ENCODE measurements around the gene KCNMA1.
"Not testable (repeated sequence)": the region's sequence is repeated elsewhere in the genome, so short reads cannot be mapped to it uniquely, and the experiment has no call there.

Gene KCNMA1

DNA sequence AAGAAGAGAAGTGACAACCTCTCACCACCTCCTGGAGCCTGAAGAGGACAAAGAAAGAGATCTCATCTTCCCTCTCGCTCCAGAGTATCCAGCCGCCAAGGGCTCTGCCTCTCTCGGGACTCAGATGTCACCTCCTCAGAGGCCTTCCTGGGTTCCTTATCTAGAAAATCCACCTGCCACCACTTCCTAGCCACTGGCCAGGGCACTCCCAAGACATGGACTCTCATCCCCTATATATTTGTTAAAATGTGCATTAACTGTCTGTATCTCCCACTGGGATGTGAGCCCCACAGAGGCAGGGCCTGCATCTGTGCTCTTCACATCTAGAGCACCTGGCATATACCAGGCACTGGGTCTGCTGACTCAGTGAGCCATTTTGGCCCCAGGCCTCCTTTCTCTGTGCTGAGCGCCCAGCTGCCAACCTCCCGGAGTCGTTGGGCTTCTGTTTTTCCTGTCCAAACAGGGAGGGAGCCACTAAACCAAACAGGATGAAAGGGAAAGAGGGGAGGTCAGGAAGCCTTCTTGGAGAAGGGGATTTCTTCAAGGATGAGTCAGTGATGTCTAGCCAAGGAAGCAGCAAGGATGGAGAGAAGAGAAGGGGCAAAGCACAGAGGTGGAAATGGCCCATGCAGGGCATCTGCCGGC is 58.9 kb downstream of the KCNMA1 start:
- DNase-seq, result no peak

DNA sequence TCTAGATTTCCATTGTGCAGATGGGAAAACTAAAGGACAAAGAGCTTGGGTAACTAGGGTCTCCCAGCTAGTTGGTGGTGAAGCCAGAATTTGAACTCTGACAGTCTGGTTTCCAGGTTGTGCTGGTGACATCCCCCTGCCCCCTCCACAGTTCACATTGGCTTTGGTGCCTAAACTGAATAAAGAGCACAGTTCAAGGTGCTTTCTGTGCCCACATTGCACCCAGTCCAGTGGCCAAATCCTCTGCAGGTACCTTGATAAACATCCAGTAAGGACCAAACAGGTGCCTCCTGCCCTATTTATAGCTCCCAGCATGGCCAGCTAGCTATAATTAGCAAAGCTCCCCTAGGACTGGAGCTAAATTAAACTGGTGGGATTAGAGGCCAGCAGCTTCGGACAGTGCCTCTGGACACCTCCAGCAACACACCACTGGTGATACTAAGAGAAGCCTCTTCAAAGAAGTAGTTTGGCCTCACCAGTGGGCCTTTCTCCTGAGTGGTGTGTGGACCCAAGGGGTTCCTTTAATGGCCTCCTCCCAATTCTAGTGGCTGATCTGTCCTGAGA is 59.9 kb downstream of the KCNMA1 start:
- DNase-seq, result no peak

DNA sequence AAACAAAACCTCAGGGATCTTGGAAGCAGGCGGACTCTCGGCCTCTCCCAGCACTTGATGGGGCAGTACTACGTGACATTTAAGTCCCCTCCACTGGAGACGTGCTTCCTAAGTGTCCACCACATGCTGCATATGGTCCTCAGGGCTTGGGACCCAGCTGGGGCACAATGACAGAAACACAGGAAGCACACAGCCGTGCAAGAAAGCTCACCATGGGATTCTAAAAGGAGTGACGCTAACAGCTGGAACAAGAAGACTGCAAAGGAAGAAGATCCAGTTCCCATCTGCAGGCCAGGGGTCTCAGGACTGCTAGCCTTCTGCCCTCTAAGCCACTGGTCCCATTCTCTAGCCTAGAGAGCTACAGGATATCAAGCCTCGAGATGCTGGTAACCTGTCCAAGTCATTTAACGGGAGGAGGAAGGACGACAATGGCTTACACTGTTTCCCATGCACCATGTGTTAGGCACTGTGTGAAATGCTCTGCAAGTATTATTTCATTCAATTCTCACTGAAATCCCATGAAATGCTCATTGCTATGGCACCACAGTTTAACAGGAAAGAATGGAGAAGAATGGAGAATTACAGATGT is 61.1 kb downstream of the KCNMA1 start:
- no peak for DNase-seq

DNA sequence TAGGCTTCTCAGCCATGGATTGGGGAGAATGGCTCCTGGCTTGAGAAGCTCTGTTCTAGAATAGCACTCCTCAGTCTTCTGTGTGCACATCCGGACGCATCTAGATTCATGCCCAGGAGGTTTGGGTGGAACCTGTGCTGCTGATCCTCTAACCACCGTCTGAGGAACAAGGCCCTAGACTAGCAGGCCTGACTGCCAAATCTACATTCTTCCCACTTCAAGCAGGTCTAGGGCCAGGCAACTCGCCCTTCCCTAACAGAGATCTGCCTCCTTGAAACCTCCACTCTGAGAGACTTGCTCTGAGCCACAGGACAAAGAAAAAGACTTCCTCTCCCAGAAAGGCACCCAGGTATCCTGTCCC is 61.6 kb downstream of the KCNMA1 start:
- no peak for DNase-seq

DNA sequence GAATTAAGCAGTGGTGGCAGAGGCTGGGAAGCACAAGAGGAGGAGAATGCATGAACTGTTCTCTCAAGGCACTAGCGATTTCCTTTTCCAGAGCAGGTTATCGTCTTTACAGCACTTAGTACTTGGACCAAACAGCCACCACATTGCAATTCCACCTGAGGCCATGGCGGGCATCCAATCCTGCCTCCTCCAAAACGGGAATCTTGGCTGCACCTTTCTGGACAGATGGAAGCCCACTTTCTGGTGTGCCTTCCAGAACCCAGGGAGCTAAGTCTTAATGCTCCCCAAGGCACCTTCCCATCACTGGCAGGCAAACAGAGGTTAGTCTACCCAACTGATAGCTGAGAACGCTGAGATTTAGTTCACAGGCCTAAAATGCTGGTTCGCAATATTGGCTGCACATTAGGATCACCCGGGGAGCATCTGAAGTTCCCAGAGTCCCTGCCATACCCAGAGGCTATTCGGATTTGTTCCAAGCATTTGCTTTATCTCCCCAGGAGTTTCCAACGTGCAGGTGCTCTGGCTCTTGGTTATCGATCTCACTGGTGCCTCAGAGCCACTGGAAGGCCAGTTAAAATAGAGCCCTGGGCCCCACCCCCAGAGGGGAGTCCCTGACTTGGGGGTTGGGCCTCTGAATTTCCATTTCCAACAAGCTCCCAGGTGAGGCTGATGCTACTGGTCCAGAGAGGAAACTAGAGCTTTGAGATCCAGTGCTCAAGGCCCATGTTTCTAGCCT is 62.2 kb downstream of the KCNMA1 start:
- DNase-seq, result no peak

DNA sequence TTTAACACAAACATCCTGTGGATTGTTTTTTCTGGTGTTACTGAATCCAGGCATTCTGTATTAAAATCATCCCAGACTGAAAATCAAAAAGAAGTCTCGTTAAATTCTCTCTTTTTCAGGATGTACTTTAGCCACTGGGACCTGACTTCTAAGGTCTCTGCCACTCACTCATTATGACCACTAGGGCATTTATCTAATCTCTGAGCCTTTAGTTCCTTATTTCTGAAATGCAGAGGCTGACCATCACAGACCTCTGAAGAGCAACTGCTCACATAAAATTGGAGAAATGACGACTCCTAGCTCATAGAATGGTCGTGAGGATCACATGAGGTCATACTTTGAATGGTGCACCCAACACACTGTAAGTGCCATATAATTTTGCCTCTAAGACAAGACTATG is 63.2 kb downstream of the KCNMA1 start:
- peak; percentile 25 for DNase-seq

DNA sequence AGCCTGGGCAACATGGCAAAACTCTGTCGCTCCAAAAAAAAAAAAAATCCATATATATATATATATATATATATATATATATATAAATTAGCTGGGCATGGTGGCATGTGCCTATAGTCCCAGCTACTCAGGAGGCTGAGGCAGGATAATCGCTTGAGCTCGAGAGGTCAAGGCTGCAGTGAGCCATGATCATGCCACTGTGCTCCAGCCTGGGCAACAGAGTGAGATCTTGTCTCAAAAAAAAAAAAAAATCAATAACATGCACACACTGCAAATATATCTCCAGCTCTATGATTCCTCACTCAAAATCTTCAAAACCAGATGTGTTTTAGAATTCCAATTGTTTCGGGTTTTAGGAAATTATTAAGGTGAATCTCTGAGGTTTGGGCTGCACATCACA is 65.1 kb downstream of the KCNMA1 start:
- DNase-seq, result not testable (repeated sequence)

DNA sequence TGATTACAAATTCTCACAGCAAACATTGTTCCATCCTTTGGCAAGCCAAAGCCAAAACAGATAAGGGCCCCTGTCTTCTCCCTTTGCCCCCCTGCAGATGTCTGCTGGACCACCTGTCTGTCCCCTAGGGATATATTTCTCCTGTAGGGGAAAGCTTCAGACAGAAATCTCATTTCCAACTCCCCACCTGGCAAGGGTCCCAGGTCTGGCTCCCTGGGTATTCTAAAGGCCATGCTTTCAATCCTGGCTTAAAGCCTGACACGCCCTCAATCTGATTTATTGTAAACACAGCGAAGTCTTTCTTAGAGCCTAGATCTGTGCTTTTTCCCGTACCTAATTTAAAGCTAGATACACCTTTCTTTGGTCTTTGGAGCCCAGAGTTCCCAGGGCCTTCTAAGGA is 66.1 kb downstream of the KCNMA1 start:
- no peak for DNase-seq

DNA sequence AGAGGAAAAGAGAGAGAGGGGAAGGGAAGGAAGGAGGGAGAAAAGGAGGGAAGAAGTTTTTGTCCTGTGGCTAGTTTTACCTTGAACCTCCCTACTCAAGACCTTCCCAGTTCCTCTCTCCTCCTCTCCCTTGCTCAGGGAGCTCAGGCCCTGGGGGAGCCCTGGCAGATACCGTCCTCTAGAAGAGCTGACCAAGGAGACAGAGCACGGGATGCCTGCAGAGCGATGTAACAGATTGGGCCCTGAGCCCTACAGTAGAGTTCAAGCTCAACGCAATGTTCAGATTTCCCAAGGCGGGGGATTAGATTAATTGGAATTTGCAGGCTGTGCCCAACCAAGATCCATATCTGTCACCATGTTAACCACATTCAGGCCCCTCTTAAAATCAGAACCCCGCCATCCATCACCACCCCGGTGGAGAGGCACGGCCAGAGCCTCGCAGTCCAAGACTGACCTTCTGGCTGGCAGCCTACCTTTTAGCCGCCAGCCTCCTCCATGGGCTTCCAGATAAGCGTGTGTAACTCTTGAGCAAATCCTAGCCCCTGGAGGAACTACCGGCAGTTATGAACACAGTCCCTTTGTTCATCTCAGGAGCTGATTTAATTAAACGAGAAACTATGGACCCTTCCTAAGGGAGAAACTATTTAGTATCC is 70.6 kb downstream of the KCNMA1 start:
- DNase-seq, result no peak

DNA sequence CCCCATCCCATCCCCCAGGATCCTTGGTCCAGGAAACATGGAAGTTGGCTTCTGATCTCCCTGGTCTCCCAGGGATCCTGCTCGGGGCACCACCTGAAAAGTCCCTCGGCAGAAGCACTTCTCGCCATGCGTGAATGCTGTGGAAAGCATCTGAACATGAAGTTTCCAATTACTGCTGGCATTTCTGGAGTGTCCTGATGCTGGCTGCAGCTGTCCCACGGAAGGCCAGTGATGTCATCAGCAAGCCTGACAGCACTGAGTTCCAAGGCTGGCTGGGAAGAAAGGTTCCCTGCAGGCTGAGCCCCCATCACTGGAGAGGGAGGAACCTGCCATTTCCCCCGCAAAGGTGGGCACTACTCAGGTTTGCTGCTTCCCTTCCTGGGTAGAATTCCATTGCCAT is 71.4 kb downstream of the KCNMA1 start:
- no peak for DNase-seq

DNA sequence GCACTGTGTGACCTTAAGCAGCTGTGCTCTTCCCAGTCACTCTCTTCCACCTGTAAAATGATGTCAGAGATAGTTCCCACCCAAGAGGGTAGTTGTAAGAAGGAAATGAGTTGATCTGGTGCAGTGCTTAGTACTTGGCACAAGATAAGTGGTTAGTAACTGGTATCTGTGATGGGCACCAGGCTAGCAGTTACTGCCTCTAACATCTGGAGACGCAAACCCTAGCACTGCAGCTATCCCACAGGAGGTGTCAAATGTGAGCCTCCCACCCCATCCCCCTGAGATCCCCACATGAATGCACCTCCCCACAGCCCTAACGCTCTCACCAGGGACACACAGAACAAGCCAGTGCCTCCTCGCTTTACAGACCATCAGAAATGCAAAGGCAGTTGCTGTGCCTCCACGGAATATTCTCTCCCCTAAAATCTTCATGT is 72.0 kb downstream of the KCNMA1 start:
- DNase-seq, result no peak

DNA sequence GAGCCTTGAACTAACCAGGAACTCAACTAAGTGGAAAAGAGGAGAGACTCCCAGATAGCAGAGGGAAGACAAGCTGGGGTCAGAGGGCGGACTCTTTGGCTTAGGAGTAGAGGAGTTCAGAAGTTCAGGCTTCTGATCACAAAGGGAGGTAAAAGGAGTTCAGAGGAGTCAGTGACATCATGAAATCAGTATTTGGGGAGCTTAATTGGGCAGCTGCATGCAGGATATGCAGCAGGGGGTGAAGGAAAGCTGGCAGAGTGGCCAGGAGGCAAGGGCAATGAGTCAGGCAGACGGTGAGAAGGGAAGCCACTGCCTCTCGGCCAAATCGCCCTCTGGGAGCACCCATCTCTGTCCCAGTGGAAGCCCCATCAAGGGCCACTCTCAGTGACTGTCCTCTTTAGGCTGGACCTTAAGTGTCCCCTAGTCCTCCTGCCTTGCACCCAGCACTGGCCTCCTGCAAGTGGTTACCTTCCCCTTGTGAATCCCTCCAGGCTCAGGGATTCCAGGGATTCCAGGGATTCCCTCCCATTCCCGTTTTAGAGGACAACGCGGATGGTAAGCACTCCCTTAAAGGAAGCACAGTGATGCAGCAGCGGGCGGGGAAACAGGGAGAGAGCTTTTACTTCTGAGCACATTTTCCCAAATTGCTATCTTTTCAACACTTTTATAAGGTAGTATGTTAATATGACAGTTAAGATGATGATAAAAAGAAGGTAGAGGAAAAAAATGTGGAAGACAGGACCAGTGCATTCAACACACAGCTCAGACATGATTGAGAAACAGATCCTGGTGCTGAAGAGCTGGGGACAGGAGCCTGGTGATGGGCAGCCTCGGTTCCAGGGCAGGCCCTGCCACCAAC is 72.6 kb downstream of the KCNMA1 start:
- no peak for DNase-seq

DNA sequence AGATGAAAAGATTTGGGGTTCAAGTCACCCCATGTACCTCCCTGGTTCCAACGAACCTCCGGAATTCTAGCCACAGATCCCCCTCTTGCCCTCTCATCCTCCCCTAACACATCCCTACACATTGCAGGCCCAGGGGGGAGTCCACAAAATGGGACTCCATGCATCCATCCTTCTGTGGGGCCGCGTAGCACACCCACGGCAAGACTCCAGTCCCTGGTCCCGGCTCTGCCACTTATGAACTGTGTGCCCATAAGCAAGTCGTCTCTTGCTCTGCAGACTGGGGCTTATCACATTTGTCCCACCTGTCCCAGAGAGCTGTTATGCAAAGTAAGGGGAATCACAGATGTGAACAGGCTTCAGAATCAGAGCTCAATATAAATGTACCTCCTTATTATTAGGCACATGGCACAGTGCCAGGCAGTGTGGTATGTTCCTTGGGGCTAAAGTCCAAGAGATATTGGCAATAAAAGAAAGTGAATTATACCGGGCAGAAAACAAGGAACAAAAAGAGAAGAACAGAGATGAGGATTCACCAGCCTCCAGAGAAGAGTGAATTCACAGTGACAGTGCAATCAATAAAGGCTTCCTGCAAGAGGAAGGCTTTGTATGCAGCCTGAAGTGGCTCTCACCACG is 73.9 kb downstream of the KCNMA1 start:
- no peak for DNase-seq

DNA sequence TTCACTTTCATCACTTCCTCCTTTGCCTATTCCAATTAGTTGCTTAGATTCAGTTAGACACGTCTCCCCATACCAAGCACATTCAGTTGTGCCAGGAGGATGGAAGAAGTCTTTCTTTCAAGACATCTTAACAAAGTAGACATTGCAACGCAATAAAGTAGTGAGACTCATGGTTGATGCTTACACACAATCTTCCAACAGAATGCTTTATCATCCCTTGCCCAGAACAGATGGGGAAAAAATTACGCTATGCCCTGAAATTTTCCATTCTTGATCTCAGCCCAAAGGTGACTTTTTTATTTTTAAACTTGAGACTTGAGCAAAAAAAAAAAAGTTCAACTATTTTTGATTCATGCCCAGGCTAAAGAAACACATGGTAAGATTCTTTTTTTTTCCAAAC is 74.9 kb downstream of the KCNMA1 start:
- DNase-seq, result no peak

DNA sequence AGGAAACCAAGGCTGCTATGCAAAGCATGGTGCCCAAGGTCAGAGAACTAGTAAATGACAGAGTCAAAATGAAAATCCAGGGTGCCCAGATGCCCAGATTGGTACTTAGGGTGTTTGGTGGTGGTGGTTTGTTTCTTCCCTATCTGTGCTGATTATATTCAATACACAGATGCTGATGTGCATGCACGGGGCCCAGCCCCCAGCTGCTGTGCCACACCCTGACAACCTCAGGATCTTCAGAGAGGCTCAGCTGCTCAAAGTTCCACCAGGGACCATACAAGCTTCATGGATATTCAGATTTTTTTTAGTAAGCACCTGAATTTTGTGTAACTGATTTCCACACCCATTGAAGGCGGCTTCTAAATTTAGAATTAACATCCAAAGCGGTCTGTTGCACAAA is 75.6 kb downstream of the KCNMA1 start:
- DNase-seq, result no peak

DNA sequence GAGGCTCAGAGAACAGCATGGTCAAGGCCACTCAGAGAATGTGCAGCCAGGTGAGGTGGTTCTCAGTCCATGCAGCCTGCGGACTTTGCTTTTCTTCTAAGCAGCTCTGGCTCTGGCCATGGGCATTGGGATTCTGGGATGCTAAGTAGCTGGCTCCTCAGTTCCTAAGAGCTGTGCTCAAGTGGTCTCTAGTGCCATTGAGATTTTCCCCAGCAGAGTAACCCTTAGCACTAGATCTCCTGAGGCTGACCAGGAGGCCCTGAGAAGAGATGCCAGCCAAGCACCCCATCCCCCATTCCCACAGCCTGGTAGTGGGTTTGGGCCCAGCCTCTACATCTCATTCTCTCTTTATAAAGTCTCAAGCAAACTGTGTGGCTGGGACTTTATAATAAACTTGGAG is 77.1 kb downstream of the KCNMA1 start:
- DNase-seq, result no peak

DNA sequence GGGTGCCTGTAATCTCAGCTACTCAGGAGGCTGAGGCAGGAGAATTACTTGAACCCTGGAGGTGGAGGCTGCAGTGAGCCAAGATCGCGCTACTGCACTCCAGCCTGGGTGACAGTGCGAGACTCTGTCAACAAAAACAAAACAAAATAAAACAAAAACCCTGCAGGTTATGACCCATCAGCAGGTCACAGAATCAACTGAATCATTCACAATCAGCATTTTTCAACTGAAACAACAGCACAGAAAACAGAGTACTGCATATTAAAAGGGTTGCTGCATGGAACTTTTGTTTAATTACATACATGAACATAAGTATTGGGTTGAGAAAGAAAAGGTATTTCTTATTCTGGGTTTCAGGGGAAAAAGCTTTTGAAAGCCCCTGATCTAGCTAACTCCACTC is 77.6 kb downstream of the KCNMA1 start:
- no peak for DNase-seq

DNA sequence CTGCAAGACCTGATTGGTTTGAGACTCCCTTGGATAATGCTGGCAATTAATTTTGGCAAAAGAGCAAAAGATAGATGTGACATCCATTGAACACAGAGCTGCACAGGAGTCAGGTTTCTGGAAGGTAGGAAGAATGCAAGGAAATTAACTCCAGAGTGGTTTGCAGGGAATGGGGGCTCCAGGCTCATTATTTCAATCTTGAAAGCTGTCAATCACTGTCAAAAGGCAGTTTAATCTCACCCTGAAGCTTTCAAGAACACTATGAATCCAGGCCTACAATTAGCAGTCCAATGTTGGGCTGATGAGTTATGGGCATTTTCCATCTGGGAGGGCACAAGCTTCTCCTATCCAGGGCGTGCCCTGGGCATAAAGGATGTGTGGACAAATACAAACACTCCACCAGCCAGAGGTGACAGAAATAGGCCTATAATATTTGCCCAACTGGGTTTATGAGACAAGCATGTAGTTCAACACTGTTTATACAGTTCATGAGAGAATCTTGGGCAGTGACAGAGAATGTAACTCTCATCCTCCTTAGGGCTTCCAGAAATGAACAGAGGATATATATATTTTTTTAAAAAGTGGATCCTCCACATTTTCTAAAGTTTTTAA is 80.5 kb downstream of the KCNMA1 start:
- DNase-seq, result no peak

DNA sequence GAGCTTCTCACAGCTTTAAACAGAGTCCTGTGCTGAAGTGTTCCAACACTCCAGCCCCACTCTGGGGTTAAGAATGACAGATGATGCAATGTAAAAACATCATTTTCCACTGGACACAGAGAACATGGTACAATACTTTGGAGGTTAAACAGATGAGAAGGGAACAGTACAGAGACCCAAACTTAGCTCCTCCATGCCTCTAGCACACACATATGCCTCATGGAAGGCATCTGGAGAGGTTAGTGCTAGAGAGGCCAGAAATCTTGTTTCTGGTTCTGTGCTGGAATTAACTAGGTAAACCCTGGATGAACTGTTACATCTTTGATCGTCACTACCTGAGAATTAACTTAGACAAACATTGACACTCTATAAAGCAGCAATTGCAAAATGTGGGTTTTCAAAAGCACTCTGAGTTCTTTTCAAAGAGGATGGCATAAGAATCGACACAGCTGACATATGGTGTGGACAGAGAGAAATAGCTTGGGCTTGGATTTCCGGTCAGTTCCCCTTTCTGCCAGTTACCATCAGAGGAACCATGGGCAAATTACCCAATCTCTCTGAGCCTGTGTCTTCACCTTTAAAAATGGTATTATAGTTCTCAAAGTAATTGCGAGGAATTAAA is 81.9 kb downstream of the KCNMA1 start:
- peak; percentile 83 for DNase-seq

DNA sequence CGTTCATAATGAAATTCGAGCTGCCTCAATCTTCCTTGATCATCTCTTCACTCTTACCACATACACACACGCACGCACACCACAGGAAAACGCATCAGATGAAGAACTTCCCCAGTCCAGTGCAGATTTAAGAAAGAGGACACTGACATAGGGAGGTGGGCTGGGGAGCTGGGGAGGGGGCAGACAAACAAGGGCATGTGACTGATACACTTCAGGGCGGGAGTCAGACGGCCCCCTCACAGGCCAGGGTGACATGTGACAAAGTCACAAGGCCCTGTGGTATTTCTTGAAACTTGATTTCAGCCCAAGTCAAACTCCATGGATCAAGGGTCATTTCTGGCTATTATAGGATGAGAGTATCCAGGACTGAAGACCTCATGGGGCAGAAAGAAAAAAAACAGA is 82.6 kb downstream of the KCNMA1 start:
- peak; percentile 76 for DNase-seq

DNA sequence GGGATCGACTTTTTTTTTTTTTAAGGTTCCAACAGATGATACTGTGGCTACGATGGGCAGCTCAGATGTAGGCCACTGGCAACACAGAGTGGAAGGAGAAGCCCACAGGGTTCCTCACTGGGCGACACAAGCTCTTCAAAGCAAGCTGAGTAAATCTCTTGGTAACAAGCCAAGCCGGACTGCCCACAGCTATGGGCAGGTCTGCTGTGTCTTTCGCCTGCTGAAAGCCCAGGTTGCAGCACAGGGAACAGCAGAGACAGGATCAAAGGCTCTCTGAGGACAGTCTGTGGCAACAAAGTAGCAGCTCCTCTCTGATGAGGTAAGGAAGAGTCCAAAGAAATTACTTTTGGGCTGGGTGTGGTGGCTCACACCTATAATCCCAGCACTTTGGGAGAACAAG is 83.6 kb downstream of the KCNMA1 start:
- DNase-seq, result peak; percentile 12
